ENCODE data around the gene IQCK. TPM values are rescaled to one million over a fixed set of nuclear protein-coding genes. Genes with fewer than 3 reads are reported as not detected.
"Not testable (repeated sequence)": the region's sequence is repeated elsewhere in the genome, so short reads cannot be mapped to it uniquely, and the experiment has no call there.

Gene IQCK
- polyA plus RNA-seq, 3 donors = 0.52 to 1.2 (median 0.58) TPM

- Mint-ChIP-seq H3K27me3 (ENCODE audit: low read depth in 3 of 3) (peaks cover 0 to 2% (median 2%) of the 10 kb centered on the region in 3 donors), H3K4me1 (no peaks in the 10 kb centered on the region), H3K36me3 (peaks cover 55 to 69% of the 10 kb centered on the region in 2 donors), H3K9me3 (peaks cover 0 to 3% (median 0%) of the 10 kb centered on the region in 7 donors), H3K27ac (no peak overlapping the region), H3K4me3 (no peak overlapping the region)
- Histone ChIP-seq H4K20me1 (ENCODE audit: insufficient read depth, low read length) (no peaks in the 10 kb centered on the region), H3K9ac (ENCODE audit: insufficient read depth, low read length, poor library complexity, severe bottlenecking) (no peak overlapping the region), H3K27me3 (ENCODE audit: control insufficient read depth in 2 of 2, insufficient read depth in 2 of 2, low read length in 2 of 2) (no peaks in the 10 kb centered on the region), H2AFZ (ENCODE audit: insufficient read depth, low read depth, low read length, poor library complexity, severe bottlenecking) (no peak overlapping the region), H3K4me1 (ENCODE audit: control insufficient read depth in 1 of 2, insufficient read depth in 2 of 2, low read length in 2 of 2) (no peaks in the 10 kb centered on the region), H3K9me3 (replicated peaks in 1 of 2; ENCODE audit: control insufficient read depth in 1 of 2, insufficient read depth in 1 of 2, low read length in 2 of 2) (no peaks in the 10 kb centered on the region), H3K36me3 (replicated peaks in 1 of 2; ENCODE audit: control insufficient read depth in 1 of 2, insufficient read depth in 2 of 2, low read length in 2 of 2) (peaks cover 45 to 82% of the 10 kb centered on the region in 2 donors), H3K4me2 (replicated peaks; ENCODE audit: extremely low read depth, low read length, poor library complexity, severe bottlenecking) (no peak overlapping the region), H3K79me2 (ENCODE audit: insufficient read depth, low read length) (no peaks in the 10 kb centered on the region), H3K4me3 (replicated peaks in 1 of 3; ENCODE audit: low read depth in 2 of 3, low read length in 3 of 3) (no peak overlapping the region), H3K27ac (ENCODE audit: low read depth in 1 of 2, low read length in 2 of 2) (no peak overlapping the region)
- 100% methylated on average over 1 of the region's 7 CpGs for WGBS (ENCODE audit: insufficient coverage)
- DNase-seq = no peak
- intact Hi-C loops (cut with micrococcal nuclease) = no loop called here
- no peak for TF ChIP-seq CTCF (IDR thresholded peaks at IDR 0.05)
Observed at GRCh38 chr16:19678804-19679203, 39.3 kb upstream of the IQCK start.

- H3K27me3 ChIP-seq (ENCODE audit: control insufficient read depth in 2 of 2, insufficient read depth in 2 of 2, low read length in 2 of 2); H3K4me1 Mint-ChIP-seq; intact Hi-C loops (cut with micrococcal nuclease); H3K4me1 ChIP-seq (ENCODE audit: control insufficient read depth in 1 of 2, insufficient read depth in 2 of 2, low read length in 2 of 2); H3K4me3 ChIP-seq (replicated peaks in 1 of 3; ENCODE audit: low read depth in 2 of 3, low read length in 3 of 3); H3K9me3 ChIP-seq (replicated peaks in 1 of 2; ENCODE audit: control insufficient read depth in 1 of 2, insufficient read depth in 1 of 2, low read length in 2 of 2); DNase-seq; H3K9ac ChIP-seq (ENCODE audit: insufficient read depth, low read length, poor library complexity, severe bottlenecking); H3K27me3 Mint-ChIP-seq (ENCODE audit: low read depth in 3 of 3); H3K9me3 Mint-ChIP-seq; H2AFZ ChIP-seq (ENCODE audit: insufficient read depth, low read depth, low read length, poor library complexity, severe bottlenecking); H3K27ac Mint-ChIP-seq; H3K4me3 Mint-ChIP-seq; H3K4me2 ChIP-seq (replicated peaks; ENCODE audit: extremely low read depth, low read length, poor library complexity, severe bottlenecking); H4K20me1 ChIP-seq (ENCODE audit: insufficient read depth, low read length); H3K27ac ChIP-seq (ENCODE audit: low read depth in 1 of 2, low read length in 2 of 2); H3K79me2 ChIP-seq (ENCODE audit: insufficient read depth, low read length): not testable (repeated sequence)
- H3K36me3 Mint-ChIP-seq = peaks cover 54 to 68% of the 10 kb centered on the region in 2 donors
- WGBS (ENCODE audit: insufficient coverage) = 100% methylated on average over 1 of the region's 6 CpGs
- peaks cover 48 to 84% of the 10 kb centered on the region in 2 donors for H3K36me3 ChIP-seq (replicated peaks in 1 of 2; ENCODE audit: control insufficient read depth in 1 of 2, insufficient read depth in 2 of 2, low read length in 2 of 2)
Observed at GRCh38 chr16:19679281-19679680, 38.8 kb upstream of the IQCK start.
